ENCODE measurements around the gene HDAC4. TPM values are rescaled to one million over a fixed set of nuclear protein-coding genes. Genes with fewer than 3 reads are reported as not detected.

Gene HDAC4
- total RNA-seq, 6 donors from 2014 or later: 16.1 to 108 (median 45.0) TPM

DNA sequence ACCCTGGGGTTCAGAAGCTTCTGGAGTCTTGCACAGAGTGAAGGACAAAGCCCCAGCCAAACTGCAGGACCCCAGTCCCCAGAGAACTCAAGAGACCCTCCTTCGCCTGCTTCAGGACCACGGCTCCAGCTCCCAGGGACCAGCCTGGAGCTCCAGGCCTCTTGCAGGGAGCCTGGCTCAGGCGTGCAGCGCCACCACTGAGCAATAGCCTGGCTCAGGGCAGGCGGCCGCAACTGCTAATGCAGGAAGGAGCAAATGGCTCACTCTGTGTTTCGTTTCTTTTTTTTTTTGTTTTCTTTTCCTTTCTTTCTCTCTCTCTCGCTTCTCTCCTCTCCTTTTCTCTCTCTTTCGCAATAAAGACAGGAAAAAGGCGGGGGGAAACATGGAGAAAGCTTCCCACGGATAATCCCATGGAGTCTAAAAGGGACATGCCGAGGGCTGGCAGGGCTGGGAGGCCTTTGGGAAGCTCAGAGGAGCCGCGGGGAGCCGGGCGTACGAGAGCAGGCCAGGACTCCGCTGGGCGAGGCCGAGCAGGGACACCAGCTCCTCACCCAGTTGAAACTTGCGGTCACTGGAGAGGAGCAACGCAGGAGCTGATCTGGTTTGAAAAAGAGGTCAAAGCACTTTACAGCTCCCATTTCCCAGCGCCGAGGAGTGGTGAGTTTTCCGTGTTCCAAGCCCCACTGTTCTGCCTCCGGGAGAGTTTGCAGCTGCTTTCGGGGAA, 308.1 kb downstream of the HDAC4 start:
- Histone ChIP-seq H3K4me1 (no peaks in the 10 kb centered on the region), H3K36me3 (peaks cover 0 to 76% (median 30%) of the 10 kb centered on the region in 4 donors), H3K4me3 (no peak overlapping the region), H3K27me3 (no peaks in the 10 kb centered on the region), H3K27ac (no peak overlapping the region), H3K9me3 (no peaks in the 10 kb centered on the region)
- TF ChIP-seq POLR2A (IDR thresholded peaks at IDR 0.05) (no peak), EP300 (IDR thresholded peaks at IDR 0.05) (no peak), POLR2AphosphoS5 (IDR thresholded peaks at IDR 0.05) (no peak), CTCF (IDR thresholded peaks at IDR 0.05) (no peak)
- DNase-seq (no peak), ATAC-seq (ENCODE audit: low FRiP score in 2 of 2) (no peak)
- 90% methylated on average over 24 of the region's 27 CpGs for WGBS, 2 donors

DNA sequence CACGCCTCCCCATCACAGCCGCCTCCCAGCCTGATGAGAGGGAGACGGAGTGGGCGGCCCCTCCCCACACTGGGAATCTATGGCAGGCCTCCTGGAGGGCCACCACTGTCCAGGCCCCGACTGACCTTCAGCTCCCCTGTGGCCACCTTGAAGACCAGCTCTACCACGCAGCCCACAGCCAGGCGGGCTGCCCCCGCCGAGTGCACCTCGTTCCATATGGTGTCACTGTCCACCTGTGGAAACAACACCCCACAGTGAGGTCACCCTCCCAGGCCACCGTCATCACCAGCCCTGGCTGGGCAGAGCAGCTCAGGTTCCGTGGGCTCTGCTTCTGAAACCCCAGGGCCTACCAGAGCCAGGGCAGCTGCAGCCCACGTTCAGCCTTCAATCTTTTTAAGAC, 310.9 kb downstream of the HDAC4 start:
- no peaks in the 10 kb centered on the region for H3K9me3 ChIP-seq
- TF ChIP-seq POLR2AphosphoS5 (IDR thresholded peaks at IDR 0.05) (no peak), EP300 (IDR thresholded peaks at IDR 0.05) (no peak), CTCF (IDR thresholded peaks at IDR 0.05) (no peak), POLR2A (IDR thresholded peaks at IDR 0.05) (no peak)
- no peaks in the 10 kb centered on the region for H3K27me3 ChIP-seq
- H3K27ac ChIP-seq: no peak overlapping the region
- 93 to 95% methylated on average over 9 to 13 of the region's 13 CpGs for WGBS, 2 donors
- peaks cover 0 to 68% (median 31%) of the 10 kb centered on the region in 4 donors for H3K36me3 ChIP-seq
- peak in 1 of 2 donors; percentile 61 for DNase-seq
- ATAC-seq (ENCODE audit: low FRiP score in 2 of 2): no peak
- H3K4me1 ChIP-seq: no peaks in the 10 kb centered on the region
- no peak overlapping the region for H3K4me3 ChIP-seq

GRCh38 chr2:239087046-239087710, 313.6 kb downstream of the HDAC4 start:
- H3K4me3 ChIP-seq: no peak overlapping the region
- no peak for TF ChIP-seq CTCF (IDR thresholded peaks at IDR 0.05)
- TF ChIP-seq POLR2A (IDR thresholded peaks at IDR 0.05): no peak
- no peak for TF ChIP-seq POLR2AphosphoS5 (IDR thresholded peaks at IDR 0.05)
- no peak for TF ChIP-seq EP300 (IDR thresholded peaks at IDR 0.05)

GRCh38 chr2:239086325-239087020, 314.3 kb downstream of the HDAC4 start:
- H3K4me3 ChIP-seq: no peak overlapping the region
- no peak for DNase-seq
- no peak overlapping the region for H3K27ac ChIP-seq
- peaks cover 5 to 66% (median 44%) of the 10 kb centered on the region in 4 donors for H3K36me3 ChIP-seq
- ATAC-seq (ENCODE audit: low FRiP score in 2 of 2): no peak
- TF ChIP-seq EP300 (IDR thresholded peaks at IDR 0.05) (no peak), POLR2A (IDR thresholded peaks at IDR 0.05) (no peak), CTCF (IDR thresholded peaks at IDR 0.05) (no peak), POLR2AphosphoS5 (IDR thresholded peaks at IDR 0.05) (no peak)
- H3K9me3 ChIP-seq: no peaks in the 10 kb centered on the region
- WGBS, 2 donors: 91 to 92% methylated on average over 27 to 28 of the region's 28 CpGs
- H3K4me1 ChIP-seq: no peaks in the 10 kb centered on the region
- no peaks in the 10 kb centered on the region for H3K27me3 ChIP-seq

More at GRCh38 chr2:239087046-239087710, 313.6 kb downstream of the HDAC4 start:
- H3K27me3 ChIP-seq: no peaks in the 10 kb centered on the region
- WGBS, 2 donors: 97% methylated on average over 16 to 21 of the region's 21 CpGs
- peaks cover under 1 to 63% (median 37%) of the 10 kb centered on the region in 4 donors for H3K36me3 ChIP-seq
- no peaks in the 10 kb centered on the region for H3K9me3 ChIP-seq
- DNase-seq (peak in 1 of 2 donors; percentile 64), ATAC-seq (ENCODE audit: low FRiP score in 2 of 2) (no peak)
- no peaks in the 10 kb centered on the region for H3K4me1 ChIP-seq
- H3K27ac ChIP-seq: no peak overlapping the region
